ENCODE data around the gene SYF2.
"Not testable (repeated sequence)": the region's sequence is repeated elsewhere in the genome, so short reads cannot be mapped to it uniquely, and the experiment has no call there.

Gene SYF2

GRCh38 chr1:25208092-25208491 is 24.2 kb downstream of the SYF2 start:
- no peak for DNase-seq

DNA sequence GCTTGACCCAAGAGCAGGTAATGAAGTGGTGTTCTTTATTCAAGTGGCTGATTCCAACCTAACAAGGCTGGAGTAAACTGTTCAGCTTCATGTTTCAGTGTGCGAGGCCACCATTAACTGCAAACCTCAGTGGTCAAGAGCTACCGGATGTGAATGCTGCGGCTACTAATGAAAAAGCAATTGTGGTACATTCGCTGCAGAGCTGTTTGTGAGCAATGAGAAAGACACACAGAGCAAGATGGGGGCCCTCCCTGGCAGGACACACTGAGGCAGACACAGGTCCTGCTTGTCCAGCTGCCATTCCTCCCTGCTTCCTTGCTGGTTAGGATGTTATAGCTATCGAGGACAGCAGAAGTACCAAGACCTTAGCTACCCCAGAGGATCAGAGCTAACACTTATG is 26.1 kb downstream of the SYF2 start:
- no peak for DNase-seq

DNA sequence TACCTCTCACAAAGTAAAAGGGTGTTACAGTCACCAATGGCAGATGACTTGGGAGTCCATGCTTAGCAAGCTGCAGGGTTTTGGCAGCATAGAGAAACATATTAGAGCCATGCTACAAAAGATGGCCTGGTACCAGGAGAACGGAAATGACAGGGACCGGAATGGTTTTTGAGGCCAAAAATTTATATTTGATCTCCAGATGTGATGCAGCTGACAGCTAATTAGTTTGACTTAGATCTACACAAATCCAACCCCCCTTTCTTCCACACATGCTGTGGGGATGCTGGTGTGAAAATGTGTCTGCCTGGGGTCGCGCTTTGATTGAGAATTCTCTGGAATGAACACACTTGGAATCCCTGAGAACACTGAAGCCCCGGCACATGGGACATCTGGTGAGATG is 26.5 kb downstream of the SYF2 start:
- no peak for DNase-seq

DNA sequence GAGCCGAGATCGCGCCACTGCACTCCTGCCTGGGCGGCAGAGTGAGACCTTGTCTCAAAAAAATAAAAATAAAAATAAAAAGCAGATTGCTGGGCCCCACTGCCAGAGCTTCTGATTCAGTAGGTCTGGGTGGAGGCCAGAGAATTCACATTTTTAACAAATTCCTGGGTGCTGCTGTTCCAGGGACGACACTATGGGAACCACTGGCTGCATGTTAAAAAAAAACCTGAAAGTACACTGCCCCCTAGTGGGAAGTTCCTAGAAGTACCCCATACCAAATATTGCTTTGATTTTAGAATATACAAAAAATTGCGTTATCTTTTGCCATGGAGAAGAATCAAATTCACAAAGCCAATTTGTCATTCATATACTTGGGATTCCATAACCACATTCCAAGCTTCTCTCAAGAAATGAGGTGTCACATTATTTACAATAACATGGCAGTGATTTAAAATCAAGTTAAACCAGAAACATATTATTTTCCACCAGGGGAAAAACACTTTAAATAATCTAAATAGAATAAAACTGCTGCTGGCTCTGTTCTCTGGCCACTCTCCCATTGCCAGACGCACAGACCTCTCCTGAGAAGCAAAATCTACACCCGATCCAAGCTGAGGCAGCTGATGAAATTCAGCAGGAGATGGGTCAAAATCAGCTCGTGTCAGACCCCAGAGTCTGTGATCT is 27.4 kb downstream of the SYF2 start:
- DNase-seq: peak in 3 of 51 donors; percentile 3 to 41 (median 15)

DNA sequence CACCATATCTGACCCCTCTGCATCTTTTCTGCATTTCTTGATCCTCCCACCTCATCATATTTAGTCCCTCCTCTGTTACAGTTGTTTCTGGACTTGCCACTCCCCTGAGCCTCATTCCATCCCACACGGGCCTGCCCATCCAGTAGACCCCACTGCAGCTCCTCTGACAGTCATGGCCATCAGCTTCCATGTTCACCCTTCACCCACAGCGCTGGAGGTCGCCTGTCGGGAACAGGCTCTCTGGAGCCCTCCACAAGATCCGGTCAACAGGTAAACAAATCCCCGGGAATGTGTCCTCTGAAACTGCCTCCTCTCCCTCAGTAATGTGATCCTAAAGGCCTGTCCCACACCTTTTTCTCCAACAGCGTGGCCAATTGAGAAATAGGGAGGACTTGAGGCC is 31.3 kb downstream of the SYF2 start:
- DNase-seq: no peak

DNA sequence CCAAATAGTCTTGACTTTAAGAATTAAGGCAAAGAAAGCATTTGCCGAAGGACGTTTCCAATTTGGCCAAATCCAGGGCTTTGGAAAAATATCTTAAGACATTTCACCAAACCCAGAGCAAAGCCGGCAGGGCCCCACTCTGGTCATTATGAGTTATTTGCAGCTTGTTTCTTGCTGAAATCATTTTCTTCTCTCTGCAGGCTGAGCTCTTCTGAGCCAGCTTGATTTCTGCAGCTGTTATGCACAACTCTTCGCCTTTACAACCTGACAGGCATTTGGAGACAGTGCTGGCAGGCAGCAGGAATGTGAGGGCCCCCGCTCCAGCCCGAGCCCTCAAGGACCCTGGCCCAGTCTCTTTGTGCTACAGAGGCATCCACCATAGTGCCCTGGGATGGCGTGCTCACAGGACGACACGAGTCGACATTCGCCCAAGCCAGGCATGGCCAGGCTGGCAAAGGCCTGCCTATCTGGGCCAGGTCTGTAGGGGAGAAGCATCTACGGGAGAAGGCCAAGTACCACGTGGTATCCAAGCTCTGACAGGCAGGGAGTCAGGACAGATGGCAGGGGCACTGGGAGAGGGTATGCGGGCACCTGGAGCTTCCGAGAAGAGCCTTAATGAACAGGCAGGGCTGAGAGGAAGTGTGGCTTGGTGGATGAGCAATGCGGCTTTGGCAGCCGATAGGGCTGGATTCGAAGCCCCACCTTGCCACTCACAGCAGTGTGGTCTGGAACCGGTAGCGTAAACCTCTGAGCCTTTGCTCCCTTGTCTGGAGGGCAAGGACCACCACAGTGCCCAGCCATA is 32.3 kb downstream of the SYF2 start:
- no peak for DNase-seq

DNA sequence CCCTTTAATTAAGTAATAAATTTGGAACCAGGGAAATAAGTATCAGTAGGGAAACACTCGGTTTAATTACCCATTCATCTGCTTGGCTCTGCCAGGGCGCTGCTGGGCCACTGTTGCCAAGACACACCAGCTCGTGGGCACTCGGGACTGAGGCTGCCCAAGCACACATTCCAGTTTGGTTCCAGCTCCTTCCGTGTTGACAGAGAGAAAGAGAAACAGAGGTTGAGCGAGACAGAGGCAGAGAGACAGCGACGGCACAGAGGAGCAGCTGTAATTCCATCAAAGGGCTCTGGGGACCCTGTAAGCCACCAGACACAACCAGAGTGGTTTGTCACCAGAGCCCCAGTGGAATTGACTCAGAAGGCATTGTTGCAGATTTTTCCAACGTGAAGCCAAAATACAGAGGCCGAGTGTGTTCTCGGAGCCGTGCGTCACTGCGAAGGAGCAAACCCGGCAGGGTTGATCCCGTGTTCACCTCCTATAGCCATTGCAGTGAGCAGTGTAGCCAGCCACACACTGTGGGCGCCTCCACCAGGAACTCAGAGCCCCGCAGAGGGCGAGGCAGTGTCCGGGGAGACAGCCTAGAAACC is 33.5 kb downstream of the SYF2 start:
- DNase-seq: peak in 41 of 51 donors; percentile 5 to 77 (median 51)

GRCh38 chr1:25197982-25198662 is 34.2 kb downstream of the SYF2 start:
- peak in 8 of 51 donors; percentile 9 to 37 (median 16) for DNase-seq

DNA sequence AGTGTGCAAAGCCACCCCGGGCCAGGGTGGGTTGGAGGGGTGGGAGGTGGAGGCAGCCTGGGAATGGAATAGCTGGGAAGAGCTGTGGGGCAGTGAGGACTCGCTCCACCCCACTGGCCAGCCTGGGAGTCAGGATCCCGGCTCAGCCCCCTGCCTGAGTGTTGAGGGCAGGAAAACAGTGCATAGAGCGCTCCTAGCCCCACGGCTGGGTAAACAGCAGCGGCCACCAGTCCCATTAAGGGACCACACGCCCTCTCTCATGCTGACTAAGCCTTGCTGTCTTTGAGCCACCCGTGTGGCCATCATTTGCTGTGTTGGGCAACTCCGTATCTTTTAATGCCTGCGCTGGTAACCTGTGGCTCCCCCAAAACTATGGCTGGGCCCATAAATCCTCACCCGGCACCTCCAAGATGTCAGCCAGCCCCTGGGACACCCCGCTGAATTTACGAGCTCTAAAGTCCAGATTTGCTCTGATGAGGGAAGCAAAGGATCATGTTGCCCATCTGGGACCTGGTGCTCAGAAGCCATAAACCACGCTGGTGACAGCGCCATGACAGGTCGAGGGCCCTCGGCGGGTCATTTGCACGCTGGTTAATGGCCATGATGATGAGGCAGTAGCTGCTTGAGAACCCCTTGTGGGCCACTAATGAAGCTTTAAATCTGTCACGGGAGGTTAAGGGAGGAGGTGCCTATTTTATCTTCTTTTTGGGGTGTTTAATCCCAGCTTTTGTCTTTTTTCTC is 34.9 kb downstream of the SYF2 start:
- DNase-seq: no peak

DNA sequence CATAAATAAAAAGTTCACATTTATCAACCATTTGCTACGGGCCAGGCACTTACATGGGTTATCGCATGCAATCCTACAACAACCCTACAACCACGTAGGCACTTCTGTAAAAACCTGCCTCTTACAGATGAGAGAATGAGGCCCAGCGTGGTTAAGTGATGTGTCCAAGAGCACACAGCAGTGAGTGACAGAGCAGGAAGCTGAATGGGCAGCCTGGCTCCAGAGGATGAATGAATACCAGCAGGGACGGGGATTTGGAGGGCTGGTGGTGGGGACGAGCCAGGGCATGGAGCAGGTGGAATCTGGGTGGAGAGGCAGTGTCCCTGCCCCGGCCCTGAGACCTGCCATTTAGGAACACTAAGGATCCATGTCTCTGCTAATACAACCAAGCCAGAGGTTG is 35.5 kb downstream of the SYF2 start:
- no peak for DNase-seq

GRCh38 chr1:25195835-25196234 is 36.5 kb downstream of the SYF2 start:
- no peak for DNase-seq

- peak in 1 of 51 donors; percentile 2 for DNase-seq
These were observed 37.7 kb downstream of the SYF2 start for GRCh38 chr1:25194572-25195020.

DNA sequence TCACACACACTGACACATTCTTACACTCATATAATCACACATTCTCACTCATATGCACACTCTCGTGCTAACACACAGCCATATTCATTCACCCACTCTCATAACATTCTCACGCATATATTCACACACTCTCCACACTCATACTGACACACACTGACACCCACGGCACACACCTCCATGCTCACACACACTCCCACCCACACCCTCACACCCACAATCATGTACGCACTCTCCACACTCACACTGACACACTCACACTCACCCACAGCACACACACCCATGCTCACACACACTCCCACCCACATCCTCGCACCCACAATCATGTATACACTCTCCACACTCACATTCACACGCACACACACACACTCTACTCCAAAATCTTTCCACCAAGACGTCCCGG is 38.2 kb downstream of the SYF2 start:
- DNase-seq: no peak

GRCh38 chr1:25193229-25193628 is 39.1 kb downstream of the SYF2 start:
- no peak for DNase-seq

DNA sequence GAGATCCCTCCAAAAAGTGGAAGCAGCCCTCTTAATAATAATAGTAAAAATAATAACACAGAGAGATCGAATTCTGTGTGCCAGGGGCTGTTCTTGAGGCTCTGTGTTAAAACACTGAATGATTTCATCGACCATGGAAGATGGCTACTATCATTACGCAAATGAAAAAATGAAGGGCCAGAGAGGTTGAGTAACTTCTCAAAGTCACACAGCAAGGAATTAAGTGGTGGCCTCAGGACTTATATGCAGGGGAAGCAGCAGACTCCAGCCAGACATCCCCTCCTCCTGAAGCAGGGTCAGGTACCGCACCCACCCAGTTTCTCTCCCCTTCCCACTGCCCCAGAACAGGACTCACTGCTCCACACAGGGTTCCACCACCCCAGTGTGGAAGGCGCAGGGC is 40.1 kb downstream of the SYF2 start:
- DNase-seq: no peak

DNA sequence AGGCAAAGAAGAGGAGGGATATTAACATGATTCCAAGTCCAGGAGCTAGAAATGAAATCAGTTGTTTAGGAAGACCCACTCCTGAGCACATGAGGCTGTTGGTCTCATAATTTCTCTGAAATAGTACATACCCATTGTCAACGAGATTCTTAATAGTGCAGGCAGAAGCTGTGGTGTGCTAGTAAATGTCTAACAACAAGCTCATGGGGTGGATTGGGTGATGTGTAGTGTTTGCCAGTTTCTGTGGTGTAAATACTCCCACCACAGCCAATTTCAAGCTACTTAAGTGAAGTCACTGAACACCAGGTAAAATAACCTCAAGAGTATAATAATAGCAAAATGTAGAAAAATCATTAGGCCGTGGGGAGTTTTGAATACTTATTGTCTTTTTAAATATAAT is 42.0 kb downstream of the SYF2 start:
- DNase-seq: no peak

- not testable (repeated sequence) for DNase-seq
These were observed 44.4 kb downstream of the SYF2 start for GRCh38 chr1:25187904-25188303.

- no peak for DNase-seq
These were observed 45.2 kb downstream of the SYF2 start for GRCh38 chr1:25187077-25187476.

- no peak for DNase-seq
These were observed 45.9 kb downstream of the SYF2 start for GRCh38 chr1:25186161-25187007.

DNA sequence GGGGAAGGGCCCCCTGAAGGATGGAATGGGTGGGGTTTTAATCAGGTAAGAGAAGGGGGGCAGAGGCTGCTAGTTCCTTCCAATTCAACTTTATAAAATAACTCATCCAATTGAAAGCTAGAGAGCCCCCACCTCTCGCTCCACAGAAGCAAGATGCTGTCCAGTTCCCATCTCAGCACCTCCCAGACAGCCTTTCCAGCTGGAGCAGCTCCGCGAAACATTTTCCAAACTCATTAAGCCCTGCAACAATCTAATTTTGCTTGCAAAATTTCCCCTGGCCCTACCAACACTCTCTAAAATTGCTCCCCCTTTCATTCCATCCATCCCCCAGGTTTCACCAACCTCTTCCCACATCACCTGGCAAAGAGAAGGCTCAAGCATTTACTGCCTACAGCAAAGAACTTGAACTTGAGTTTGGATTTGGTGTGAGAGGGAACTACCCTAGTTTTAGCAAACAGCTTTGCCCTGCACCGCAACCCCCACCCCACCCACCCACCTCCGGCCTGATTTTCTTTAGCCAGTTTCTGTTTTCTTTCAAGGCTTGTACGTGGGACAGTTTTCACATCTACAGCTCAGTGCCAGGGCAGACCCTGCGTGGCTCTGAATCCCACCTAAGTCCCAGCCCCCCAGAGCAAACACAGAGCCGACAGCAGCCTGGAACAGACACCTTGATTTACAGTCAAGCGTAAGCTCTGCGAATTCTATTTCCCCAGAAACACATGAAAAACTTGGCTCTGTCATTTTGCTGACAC is 46.7 kb downstream of the SYF2 start:
- DNase-seq: no peak
